H1 (cell line): Measurements from ENCODE around the gene ABCC4. TPM values are rescaled to one million over a fixed set of nuclear protein-coding genes. Genes with fewer than 3 reads are reported as not detected.

Experiments used
- RNF2 ChIP-seq: fragments of 200-900, 300-1000 bp; sonication (generic); IDR thresholded peaks from 2 replicates; pipeline ENCODE4 v1.7.1; 2016; ENCODE audit warnings: borderline replicate concordance, low read depth, mild to moderate bottlenecking, antibody characterized with exemption, low read length; ENCODE audit not compliant: poor library complexity, severe bottlenecking; ENCODE audit errors: missing control alignments
- RXRA ChIP-seq: IDR thresholded peaks from 2 replicates; pipeline ENCODE4 v1.6.1; 2011; ENCODE audit warnings: low read depth, mild to moderate bottlenecking, low read length, moderate library complexity; ENCODE audit not compliant: insufficient read depth
- SRF ChIP-seq: IDR thresholded peaks from 2 replicates; pipeline ENCODE4 v1.6.1; 2011; ENCODE audit warnings: mild to moderate bottlenecking, low read depth, low read length, moderate library complexity
- polyA plus RNA-seq, 7 experiments: library from polyadenylated mRNA; depleted of rRNA in 3 of 7; stranded (reverse) in 5 of 7; unstranded in 2 of 7; fragments of >200 nt in 5 of 7; fragments of 200-250 nt in 2 of 7; gene quantifications; 1 replicate in 5 of 7; 2 replicates in 1 of 7; 4 replicates in 1 of 7; pipeline versions ENCODE4 v1.2.1 to v1.2.3, GENCODE V29; 2011 to 2013; ENCODE audit warnings: missing spikeins in 2 of 7, mixed read lengths in 2 of 7
- total RNA-seq: library from RNA; stranded (reverse); fragmentation: NEBNext Ultra II Directional; extraction: Animal tissue kit (Norgen Biotek cat#: 25700); gene quantifications from 2 replicates; pipeline ENCODE4 v1.2.1, GENCODE V29; 2021

The ABCC4 gene
- total and polyA plus RNA-seq, 2 of the 8 experiments (the other 6 are each of a cell fraction or from before 2014, with no cell fraction given), result 4.0 to 14.1 TPM

GRCh38 chr13:95118541-95119324 lies 182.5 kb downstream of the ABCC4 start (continued):
- no peak for TF ChIP-seq RXRA
- TF ChIP-seq RNF2, result no peak
- TF ChIP-seq SRF, result no peak
